AML-193 (cell line): ENCODE measurements around the gene ZNF384.

Experiments used
- DNase-seq, 2 experiments: peaks; one replicate each; lab custom pipeline; 2025; lab: John Stamatoyannopoulos, UW

ZNF384 gene

GRCh38 chr12:6699259-6699988 is 10.2 kb upstream of the ZNF384 start:
- no peak for DNase-seq

- no peak for DNase-seq
Observed at GRCh38 chr12:6698352-6699046, 9.3 kb upstream of the ZNF384 start.

GRCh38 chr12:6697584-6698351 is 8.6 kb upstream of the ZNF384 start:
- DNase-seq: peak; percentile 2 to 17

GRCh38 chr12:6696690-6697583 is 7.8 kb upstream of the ZNF384 start:
- DNase-seq: no peak

- no peak for DNase-seq
Observed at GRCh38 chr12:6695313-6696045, 6.3 kb upstream of the ZNF384 start.

GRCh38 chr12:6694701-6695100 is 5.5 kb upstream of the ZNF384 start:
- DNase-seq: no peak

- DNase-seq: no peak
Observed at GRCh38 chr12:6693832-6694355, 4.7 kb upstream of the ZNF384 start.

GRCh38 chr12:6692888-6693287 is 3.7 kb upstream of the ZNF384 start:
- no peak for DNase-seq

GRCh38 chr12:6691473-6691872 is 2.3 kb upstream of the ZNF384 start:
- no peak for DNase-seq

GRCh38 chr12:6688543-6688998 is 604 bp downstream of the ZNF384 start:
- DNase-seq: peak in 1 of 2 experiments; percentile 37

- no peak for DNase-seq
Observed at GRCh38 chr12:6685814-6686213, 3.4 kb downstream of the ZNF384 start.

GRCh38 chr12:6684609-6685008 is 4.6 kb downstream of the ZNF384 start:
- DNase-seq: peak; percentile 49 to 51

GRCh38 chr12:6676962-6677361 is 12.2 kb downstream of the ZNF384 start:
- DNase-seq: no peak

- no peak for DNase-seq
Observed at GRCh38 chr12:6672143-6672542, 17.0 kb downstream of the ZNF384 start.

- DNase-seq: no peak
Observed at GRCh38 chr12:6667559-6668210, 21.5 kb downstream of the ZNF384 start.

GRCh38 chr12:6666211-6666610 is 23.0 kb downstream of the ZNF384 start:
- no peak for DNase-seq

GRCh38 chr12:6664902-6665301 is 24.3 kb downstream of the ZNF384 start:
- DNase-seq: peak; percentile 3 to 9

GRCh38 chr12:6662906-6663742 is 26.1 kb downstream of the ZNF384 start, which contains the start of gene ING4:
TSS of gene ING4 (minus strand) at chr12:6663119. CDS start at chr12:6663101, 18 bp downstream.
- peak; percentile 99 for DNase-seq

GRCh38 chr12:6662602-6662905 is 26.6 kb downstream of the ZNF384 start:
- DNase-seq: no peak
